ENCODE measurements around the gene TAS2R13.

TAS2R13 gene

GRCh38 chr12:10904686-10905085 is 4.7 kb downstream of the TAS2R13 start:
- no peak overlapping the region for H3K4me3 ChIP-seq (ENCODE audit: low read depth, low read length)
- TF ChIP-seq CTCF (IDR thresholded peaks at IDR 0.05; ENCODE audit: borderline replicate concordance, insufficient read depth, low read depth, low read length), result no peak

- no peak overlapping the region for H3K4me3 ChIP-seq (ENCODE audit: low read depth, low read length)
- no peak for TF ChIP-seq CTCF (IDR thresholded peaks at IDR 0.05; ENCODE audit: borderline replicate concordance, insufficient read depth, low read depth, low read length)
These were observed 7.9 kb downstream of the TAS2R13 start for GRCh38 chr12:10901427-10901826.

- TF ChIP-seq CTCF (IDR thresholded peaks at IDR 0.05; ENCODE audit: borderline replicate concordance, insufficient read depth, low read depth, low read length), result no peak
- no peak overlapping the region for H3K4me3 ChIP-seq (ENCODE audit: low read depth, low read length)
These were observed 8.4 kb downstream of the TAS2R13 start for GRCh38 chr12:10900972-10901371.

GRCh38 chr12:10900530-10900929 is 8.8 kb downstream of the TAS2R13 start:
- H3K4me3 ChIP-seq (ENCODE audit: low read depth, low read length), result no peak overlapping the region
- TF ChIP-seq CTCF (IDR thresholded peaks at IDR 0.05; ENCODE audit: borderline replicate concordance, insufficient read depth, low read depth, low read length), result no peak

GRCh38 chr12:10896854-10897253 is 12.5 kb downstream of the TAS2R13 start:
- no peak overlapping the region for H3K4me3 ChIP-seq (ENCODE audit: low read depth, low read length)
- TF ChIP-seq CTCF (IDR thresholded peaks at IDR 0.05; ENCODE audit: borderline replicate concordance, insufficient read depth, low read depth, low read length), result no peak

GRCh38 chr12:10891937-10892336 is 17.4 kb downstream of the TAS2R13 start:
- no peak for TF ChIP-seq CTCF (IDR thresholded peaks at IDR 0.05; ENCODE audit: borderline replicate concordance, insufficient read depth, low read depth, low read length)

GRCh38 chr12:10889226-10889625 is 20.1 kb downstream of the TAS2R13 start:
- no peak overlapping the region for H3K4me3 ChIP-seq (ENCODE audit: low read depth, low read length)
- no peak for TF ChIP-seq CTCF (IDR thresholded peaks at IDR 0.05; ENCODE audit: borderline replicate concordance, insufficient read depth, low read depth, low read length)

More at GRCh38 chr12:10891937-10892336, 17.4 kb downstream of the TAS2R13 start:
- H3K4me3 ChIP-seq (ENCODE audit: low read depth, low read length), result no peak overlapping the region

Data from GM12875 (cell line).